ENCODE results near the gene SUCLG2.

Gene SUCLG2

DNA sequence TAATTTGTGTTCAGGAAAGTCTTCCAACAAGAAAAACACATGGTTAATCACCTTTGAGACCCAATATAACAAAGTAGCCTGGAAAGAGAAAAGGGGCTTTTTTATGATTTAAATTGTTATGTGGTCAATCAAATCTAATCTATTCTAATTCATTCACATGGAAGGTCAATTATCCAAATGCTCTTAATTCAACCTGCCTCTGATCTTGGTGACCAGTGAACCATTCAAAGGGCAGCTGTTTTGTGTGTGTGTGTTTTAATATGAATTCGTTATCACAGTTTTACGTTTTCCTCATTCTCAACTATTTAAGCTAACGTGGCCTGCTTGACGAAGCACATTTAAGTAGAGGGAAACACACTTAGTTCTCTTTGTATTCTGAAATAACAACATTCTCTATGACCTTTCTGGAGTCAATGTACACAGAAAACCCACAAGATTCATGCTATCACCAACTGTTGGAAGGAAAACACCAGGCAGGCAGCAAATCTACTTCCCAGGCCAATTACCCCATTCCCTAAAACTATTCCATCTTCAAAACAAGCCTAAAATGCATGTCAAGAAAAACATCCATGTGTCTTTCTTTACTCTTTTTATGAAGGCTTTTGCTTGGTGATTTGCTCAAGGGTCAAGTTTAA, 195.4 kb downstream of the SUCLG2 start:
- no peak for DNase-seq (ENCODE audit: low read depth in 2 of 2)

DNA sequence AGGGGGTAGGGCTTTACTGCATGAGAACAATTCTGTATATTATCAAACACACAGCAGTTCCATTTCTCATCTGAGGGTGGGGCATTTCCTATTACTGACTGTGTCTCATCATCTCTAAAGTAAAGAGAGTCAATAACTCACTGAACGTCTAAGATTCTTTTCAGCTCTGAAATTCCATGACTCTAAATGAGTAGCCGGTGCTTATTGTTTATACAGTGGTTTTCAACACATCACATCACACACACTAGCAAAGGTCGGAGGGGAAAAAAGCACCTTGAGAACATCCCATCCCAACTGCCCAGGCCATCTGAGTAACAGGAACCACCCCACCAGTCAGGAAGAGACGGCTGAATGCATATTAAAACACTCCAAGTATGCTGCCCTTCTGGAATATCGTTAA, 196.0 kb downstream of the SUCLG2 start:
- no peak for DNase-seq (ENCODE audit: low read depth in 2 of 2)

- DNase-seq (ENCODE audit: low read depth in 2 of 2): no peak
Observed at GRCh38 chr3:67453628-67454027, 200.8 kb downstream of the SUCLG2 start.

DNA sequence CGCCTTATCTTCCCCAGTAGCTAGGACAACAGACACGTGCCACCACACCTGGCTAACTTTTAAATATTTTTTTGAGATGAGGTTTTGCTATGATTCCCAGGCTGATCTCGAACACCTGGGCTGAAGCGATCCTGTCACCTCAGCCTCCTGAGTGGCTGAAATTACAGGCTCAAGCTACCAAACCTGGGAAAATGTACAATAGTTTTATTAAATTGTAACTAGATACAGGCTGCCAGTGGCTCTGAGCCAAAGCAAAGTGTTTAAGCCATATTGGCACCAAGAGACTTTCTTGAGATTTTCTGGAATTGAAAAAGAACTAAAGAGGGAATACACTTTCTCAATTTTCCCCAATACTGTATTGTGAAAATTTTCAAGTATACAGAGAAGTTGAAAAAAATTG, 204.3 kb downstream of the SUCLG2 start:
- DNase-seq (ENCODE audit: low read depth in 2 of 2): no peak

DNA sequence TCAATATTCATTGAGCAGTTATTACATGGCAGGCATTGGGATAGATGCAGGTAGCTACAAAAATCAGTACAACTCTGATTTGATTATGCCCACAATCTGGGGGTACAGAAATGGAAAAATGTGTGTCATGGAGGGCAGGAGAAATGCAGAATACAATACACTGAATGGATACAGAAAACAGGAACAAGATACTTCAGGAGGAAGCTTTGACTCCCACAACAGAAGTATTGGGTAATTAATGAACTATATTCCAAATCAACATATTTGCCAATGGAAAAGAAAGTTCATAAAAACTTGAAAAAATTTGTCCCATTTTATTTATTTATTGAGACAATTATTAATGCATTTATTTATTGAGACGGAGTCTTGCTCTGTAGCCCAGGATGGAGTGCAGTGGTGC, 207.0 kb downstream of the SUCLG2 start:
- no peak for DNase-seq (ENCODE audit: low read depth in 2 of 2)

DNA sequence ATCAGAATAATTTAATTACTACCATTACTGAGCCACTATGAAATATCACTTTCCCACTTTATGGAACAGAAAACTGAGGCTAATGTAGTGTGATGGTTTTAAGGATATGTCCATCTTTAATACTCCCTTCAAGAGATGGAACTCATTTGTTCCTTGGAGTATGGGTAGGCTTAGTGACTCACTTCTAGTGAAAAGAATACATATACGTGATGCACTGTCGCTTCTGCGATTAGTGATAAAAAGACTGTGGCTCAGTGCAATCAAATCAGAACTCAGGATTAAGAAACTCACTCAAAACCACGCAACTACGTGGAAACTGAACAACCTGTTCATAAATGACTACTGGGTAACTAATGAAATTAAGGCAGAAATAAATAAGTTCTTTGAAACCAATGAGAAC, 216.6 kb downstream of the SUCLG2 start:
- no peak for DNase-seq (ENCODE audit: low read depth in 2 of 2)

DNA sequence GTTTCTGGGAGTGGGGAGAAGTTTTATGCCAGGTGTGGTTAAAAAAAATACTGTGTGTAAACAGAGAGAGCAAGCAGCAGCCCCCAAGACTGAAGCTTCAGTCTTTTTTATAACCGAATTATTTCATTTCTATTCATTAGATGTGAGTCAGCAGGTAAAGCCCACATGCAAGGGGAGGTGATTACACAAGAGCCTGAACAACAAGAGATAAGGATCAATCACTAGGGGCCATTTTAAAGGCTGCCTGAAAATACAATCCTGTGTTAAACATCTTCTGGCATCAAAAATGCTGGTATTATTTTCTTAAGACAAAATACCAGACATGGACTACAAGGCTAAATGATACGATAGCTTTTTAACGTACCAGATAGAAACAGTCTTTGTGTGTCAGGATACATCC, 217.3 kb downstream of the SUCLG2 start:
- no peak for DNase-seq (ENCODE audit: low read depth in 2 of 2)

- no peak for DNase-seq (ENCODE audit: low read depth in 2 of 2)
Observed at GRCh38 chr3:67433109-67433508, 221.3 kb downstream of the SUCLG2 start.

DNA sequence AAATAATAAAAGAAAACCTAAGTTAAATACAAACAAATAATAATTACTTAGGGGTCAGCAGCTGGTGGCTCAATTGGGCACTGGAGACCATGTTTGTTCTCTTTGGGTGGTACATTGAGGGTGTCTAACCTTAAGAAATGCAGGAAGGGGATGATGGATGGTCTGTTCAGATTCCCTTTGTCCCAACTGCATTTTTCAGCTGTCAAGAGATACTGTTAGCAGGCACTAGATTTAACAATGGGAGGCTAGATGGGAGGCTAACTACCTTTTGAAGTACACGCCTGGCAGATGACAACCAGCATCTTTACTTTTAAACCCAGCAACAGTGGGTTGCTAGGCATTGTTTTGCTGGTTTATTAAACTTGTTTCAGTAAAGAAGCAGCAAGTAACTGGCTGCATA, 222.5 kb downstream of the SUCLG2 start:
- DNase-seq (ENCODE audit: low read depth in 2 of 2): no peak

GRCh38 chr3:67423722-67424121, 230.7 kb downstream of the SUCLG2 start:
- DNase-seq (ENCODE audit: low read depth in 2 of 2): no peak

DNA sequence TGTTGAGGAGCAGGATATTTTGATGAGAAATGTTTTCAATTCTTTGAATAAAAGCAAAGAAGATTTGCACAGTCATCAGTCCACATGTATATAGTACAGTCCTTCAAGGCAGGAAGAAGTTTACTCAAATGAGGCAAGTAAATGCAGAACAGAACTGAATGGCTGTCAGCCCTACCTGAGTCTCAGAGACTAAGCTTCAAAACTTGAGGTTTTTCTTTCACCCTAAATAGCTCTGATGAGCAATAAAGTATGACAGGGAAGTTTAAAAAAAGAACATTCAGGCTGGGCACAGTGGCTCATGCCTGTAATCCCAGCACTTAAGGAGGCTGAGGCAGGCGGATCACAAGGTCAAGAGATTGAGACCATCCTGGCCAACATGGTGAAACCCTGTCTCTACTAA, 232.5 kb downstream of the SUCLG2 start:
- no peak for DNase-seq (ENCODE audit: low read depth in 2 of 2)

- no peak for DNase-seq (ENCODE audit: low read depth in 2 of 2)
Observed at GRCh38 chr3:67419779-67420178, 234.6 kb downstream of the SUCLG2 start.

DNA sequence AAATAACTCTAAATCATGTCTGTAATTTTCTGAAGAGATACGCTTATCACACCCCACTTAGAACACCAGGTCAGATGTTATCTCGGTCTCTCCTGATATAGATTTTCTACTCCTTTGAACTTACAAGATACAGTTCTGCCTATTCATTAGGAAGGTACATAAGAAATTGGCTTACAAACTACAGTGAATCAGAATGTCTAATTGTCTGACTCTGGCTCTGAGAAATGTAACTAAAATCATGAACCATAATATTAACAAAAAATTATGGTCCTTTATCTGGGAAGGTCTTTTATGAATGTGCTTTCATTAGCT, 235.2 kb downstream of the SUCLG2 start:
- DNase-seq (ENCODE audit: low read depth in 2 of 2): no peak

DNA sequence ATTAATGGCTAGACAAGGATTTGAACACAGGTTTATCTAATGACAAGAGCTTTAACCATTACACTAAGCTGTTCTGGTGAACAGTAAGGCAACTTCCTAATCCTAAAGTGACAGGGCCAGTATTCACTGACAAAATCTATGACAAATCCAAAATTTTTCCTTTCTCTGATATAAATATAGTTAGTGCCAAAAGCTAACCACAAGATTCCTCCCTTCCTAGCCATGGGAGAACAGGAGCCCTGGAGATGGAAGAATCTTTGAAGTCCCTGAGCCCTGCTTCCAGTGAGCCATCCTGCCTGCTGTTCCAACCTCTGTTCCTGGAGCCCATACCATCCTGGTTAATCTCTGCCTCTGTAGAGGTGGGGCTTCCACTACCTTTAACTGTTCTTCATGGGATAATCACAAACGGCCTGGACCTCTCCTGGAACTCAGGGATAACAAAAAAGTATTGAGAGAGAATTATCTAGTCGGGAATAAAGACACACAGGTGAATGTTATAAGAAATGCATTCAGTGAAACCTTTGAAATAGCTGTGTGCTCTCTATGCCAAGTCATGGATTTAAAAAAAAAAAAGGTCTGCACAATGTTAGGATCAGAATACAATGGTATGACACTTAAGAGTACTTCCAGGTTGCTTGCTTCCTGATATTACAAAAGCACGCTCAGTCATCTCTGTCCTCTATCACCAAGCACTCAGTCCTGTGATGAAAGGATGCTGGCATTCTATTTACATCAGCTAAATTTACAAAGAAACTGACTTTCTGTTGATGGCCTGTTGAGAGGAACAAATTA, 235.8 kb downstream of the SUCLG2 start:
- no peak for DNase-seq (ENCODE audit: low read depth in 2 of 2)

DNA sequence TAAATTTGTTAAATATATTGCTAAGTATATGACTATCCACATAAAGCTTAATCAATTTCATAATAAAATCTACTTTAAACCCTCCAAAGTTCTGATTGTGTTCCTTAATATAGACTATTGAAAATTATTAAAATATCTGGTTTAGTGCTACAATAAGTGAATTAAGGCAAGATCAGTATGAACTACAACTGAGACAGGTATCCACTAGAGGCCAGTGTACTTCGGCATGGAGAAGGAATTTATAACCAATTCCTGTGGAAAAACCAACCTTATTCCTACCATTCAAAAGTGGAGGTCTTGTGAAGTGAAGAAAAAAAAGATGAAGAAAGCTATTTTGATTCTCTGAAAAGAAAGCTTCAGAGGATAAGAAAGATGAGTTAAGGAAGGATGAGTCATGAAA, 237.7 kb downstream of the SUCLG2 start:
- no peak for DNase-seq (ENCODE audit: low read depth in 2 of 2)

DNA sequence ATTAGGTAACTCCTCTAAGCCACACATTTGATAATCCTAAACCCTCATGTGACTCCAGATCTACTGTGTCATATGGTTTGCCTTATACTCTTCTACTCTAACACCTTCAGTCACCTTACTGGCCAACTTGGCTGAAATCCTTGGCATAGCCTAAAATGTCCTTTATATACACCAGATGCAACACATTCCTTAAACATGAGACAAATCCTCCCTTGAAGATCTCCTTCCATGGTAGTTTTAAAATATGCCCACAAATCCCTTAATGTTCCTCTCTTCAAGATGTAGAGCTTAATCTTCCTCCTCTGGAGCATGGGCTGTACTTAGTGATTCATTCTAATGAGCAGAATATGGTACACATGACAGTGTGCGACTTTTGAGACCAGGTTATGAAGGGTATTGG, 238.9 kb downstream of the SUCLG2 start:
- no peak for DNase-seq (ENCODE audit: low read depth in 2 of 2)

GRCh38 chr3:67414740-67415139, 239.7 kb downstream of the SUCLG2 start:
- no peak for DNase-seq (ENCODE audit: low read depth in 2 of 2)

GRCh38 chr3:67405193-67405592, 249.2 kb downstream of the SUCLG2 start:
- DNase-seq (ENCODE audit: low read depth in 2 of 2): no peak

DNA sequence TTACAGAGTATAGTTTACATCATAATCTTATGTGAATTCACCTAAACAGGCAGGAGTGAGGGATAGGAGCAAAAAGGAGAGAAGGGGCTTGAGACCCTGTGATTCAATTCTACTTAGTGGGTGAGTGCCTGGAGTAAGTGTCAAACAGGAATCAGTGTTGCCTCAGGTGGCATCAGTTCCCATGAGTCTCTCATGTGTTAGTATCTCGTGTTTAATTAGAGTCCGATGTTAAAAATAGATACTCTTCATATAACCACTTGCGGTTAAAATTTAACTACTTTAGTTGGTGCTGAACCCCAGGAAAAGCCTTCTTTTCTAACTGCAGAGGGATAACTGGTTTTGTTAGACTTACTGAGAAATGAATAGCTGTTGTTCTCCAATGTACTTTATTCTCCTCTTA, 251.5 kb downstream of the SUCLG2 start:
- DNase-seq (ENCODE audit: low read depth in 2 of 2): no peak

DNA sequence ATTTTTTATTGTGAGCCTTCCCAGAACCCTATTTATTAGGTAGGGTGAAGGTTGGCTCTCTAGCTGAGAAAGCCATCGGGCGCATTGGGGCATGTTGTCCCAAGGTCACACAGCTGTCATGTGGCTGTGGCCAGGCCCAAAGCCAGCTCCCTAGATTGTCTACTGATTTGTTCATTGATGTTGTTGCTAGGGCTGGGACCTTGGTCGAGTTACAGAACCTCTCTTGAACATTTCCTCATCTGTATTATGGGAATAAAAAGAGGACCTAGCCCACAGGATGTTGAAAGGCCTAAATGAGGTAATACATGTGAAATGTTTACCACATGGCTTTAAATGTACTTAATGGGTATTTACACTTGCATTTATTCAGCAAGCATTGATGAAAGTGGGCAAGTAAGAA, 252.5 kb downstream of the SUCLG2 start:
- no peak for DNase-seq (ENCODE audit: low read depth in 2 of 2)

- DNase-seq (ENCODE audit: low read depth in 2 of 2): no peak
Observed at GRCh38 chr3:67400476-67400875, 253.9 kb downstream of the SUCLG2 start.

GRCh38 chr3:67389176-67389575, 265.2 kb downstream of the SUCLG2 start:
- no peak for DNase-seq (ENCODE audit: low read depth in 2 of 2)

DNA sequence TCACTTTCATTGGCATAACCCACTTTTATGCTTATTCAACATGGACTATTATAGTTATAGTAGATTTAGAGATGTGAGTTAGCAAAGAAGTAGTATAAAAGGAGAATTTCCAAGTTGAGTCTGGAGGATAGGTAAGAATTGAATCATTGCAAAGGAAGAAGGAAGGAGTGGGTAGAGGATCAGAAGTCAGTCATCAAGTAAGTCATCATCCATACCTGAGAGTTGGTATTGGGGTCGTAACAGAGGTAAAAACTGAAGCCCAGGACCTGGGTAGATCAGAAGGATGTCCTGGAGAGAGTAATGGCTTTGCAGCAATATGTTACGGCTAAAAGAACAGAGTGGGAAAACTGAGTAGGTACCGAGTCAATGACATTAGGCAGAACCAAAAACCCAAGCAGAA, 265.7 kb downstream of the SUCLG2 start:
- no peak for DNase-seq (ENCODE audit: low read depth in 2 of 2)

- no peak for DNase-seq (ENCODE audit: low read depth in 2 of 2)
Observed at GRCh38 chr3:67386451-67386850, 268.0 kb downstream of the SUCLG2 start.
